ENCODE measurements around the gene C8G.

Gene C8G

GRCh38 chr9:136920734-136921231 is 24.3 kb upstream of the C8G start:
- TF ChIP-seq, protein P1, sequence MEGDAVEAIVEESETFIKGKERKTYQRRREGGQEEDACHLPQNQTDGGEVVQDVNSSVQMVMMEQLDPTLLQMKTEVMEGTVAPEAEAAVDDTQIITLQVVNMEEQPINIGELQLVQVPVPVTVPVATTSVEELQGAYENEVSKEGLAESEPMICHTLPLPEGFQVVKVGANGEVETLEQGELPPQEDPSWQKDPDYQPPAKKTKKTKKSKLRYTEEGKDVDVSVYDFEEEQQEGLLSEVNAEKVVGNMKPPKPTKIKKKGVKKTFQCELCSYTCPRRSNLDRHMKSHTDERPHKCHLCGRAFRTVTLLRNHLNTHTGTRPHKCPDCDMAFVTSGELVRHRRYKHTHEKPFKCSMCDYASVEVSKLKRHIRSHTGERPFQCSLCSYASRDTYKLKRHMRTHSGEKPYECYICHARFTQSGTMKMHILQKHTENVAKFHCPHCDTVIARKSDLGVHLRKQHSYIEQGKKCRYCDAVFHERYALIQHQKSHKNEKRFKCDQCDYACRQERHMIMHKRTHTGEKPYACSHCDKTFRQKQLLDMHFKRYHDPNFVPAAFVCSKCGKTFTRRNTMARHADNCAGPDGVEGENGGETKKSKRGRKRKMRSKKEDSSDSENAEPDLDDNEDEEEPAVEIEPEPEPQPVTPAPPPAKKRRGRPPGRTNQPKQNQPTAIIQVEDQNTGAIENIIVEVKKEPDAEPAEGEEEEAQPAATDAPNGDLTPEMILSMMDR (IDR thresholded peaks at IDR 0.05; ENCODE audit: insufficient read depth, missing control alignments), result no peak
- DNase-seq (ENCODE audit: insufficient read length, low spot score) (no peak), FAIRE-seq (no peak)

- no peak for FAIRE-seq
These were observed 23.7 kb upstream of the C8G start for GRCh38 chr9:136921307-136921706.

GRCh38 chr9:136921718-136922117 is 23.3 kb upstream of the C8G start:
- TF ChIP-seq, protein P1 (IDR thresholded peaks at IDR 0.05; ENCODE audit: insufficient read depth, missing control alignments), result no peak
- DNase-seq (ENCODE audit: insufficient read length, low spot score), result no peak
- FAIRE-seq, result no peak

More at GRCh38 chr9:136921307-136921706, 23.7 kb upstream of the C8G start:
- TF ChIP-seq, protein P1 (IDR thresholded peaks at IDR 0.05; ENCODE audit: insufficient read depth, missing control alignments), result no peak
- DNase-seq (ENCODE audit: insufficient read length, low spot score), result no peak

- no peak for FAIRE-seq
- TF ChIP-seq, protein P1 (IDR thresholded peaks at IDR 0.05; ENCODE audit: insufficient read depth, missing control alignments), result no peak
- DNase-seq (ENCODE audit: insufficient read length, low spot score), result no peak
These were observed 22.5 kb upstream of the C8G start for GRCh38 chr9:136922540-136922939.

DNA sequence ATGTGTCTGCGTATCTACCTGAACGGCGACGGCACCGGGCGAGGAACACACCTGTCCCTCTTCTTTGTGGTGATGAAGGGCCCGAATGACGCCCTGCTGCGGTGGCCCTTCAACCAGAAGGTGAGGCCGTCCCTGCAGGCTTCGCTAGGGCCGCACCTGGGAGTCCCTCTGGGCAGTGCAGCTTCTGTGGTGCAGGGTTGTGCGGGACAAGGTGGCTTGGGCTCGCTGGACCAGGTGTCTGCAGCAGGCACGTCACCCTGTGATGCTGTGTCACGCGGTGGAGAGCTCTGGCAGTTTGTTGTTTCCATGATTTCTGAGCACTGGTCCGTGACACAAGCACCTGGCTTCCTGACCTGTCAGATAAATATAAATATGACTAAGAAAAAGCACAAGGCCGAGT is 21.2 kb upstream of the C8G start:
- TF ChIP-seq, protein P1 (IDR thresholded peaks at IDR 0.05; ENCODE audit: insufficient read depth, missing control alignments), result no peak
- no peak for FAIRE-seq
- no peak for DNase-seq (ENCODE audit: insufficient read length, low spot score)

- TF ChIP-seq, protein P1 (IDR thresholded peaks at IDR 0.05; ENCODE audit: insufficient read depth, missing control alignments), result no peak
- FAIRE-seq (no peak), DNase-seq (ENCODE audit: insufficient read length, low spot score) (no peak)
These were observed 19.5 kb upstream of the C8G start for GRCh38 chr9:136925414-136926153.

GRCh38 chr9:136926154-136926704 is 18.8 kb upstream of the C8G start:
- no peak for DNase-seq (ENCODE audit: insufficient read length, low spot score)
- TF ChIP-seq, protein P1 (IDR thresholded peaks at IDR 0.05; ENCODE audit: insufficient read depth, missing control alignments), result no peak
- FAIRE-seq, result no peak

Measured in D721Med (cell line).